ENCODE data around the gene KMT2B.

Gene KMT2B

DNA sequence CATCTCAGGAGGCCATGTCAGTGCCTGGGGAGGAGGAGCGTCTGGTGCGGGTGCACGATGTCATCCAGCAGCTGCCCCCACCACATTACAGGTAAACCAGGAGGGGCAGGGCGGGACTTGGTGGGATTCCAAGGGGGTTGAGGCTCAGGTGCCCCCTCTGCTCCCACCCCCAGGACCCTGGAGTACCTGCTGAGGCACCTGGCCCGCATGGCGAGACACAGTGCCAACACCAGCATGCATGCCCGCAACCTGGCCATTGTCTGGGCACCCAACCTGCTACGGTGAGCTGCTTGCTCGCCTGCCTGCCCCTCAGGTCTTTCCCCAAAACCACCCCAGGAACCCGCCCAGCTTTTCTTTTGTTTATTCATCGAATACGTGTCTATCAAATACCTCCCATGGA lies 64.8 kb downstream of the KMT2B start:
- DNase-seq (ENCODE audit: low read depth in 1 of 2, low spot score in 1 of 2): no peak
- no peaks in the 10 kb centered on the region for H3K27me3 ChIP-seq (ENCODE audit: insufficient read depth, poor library complexity, severe bottlenecking)
- no peak for TF ChIP-seq SPI1 (IDR thresholded peaks at IDR 0.05; ENCODE audit: borderline replicate concordance, low read depth)
- TF ChIP-seq GABPA (IDR thresholded peaks at IDR 0.05; ENCODE audit: low read depth): no peak
- TF ChIP-seq, protein P1, sequence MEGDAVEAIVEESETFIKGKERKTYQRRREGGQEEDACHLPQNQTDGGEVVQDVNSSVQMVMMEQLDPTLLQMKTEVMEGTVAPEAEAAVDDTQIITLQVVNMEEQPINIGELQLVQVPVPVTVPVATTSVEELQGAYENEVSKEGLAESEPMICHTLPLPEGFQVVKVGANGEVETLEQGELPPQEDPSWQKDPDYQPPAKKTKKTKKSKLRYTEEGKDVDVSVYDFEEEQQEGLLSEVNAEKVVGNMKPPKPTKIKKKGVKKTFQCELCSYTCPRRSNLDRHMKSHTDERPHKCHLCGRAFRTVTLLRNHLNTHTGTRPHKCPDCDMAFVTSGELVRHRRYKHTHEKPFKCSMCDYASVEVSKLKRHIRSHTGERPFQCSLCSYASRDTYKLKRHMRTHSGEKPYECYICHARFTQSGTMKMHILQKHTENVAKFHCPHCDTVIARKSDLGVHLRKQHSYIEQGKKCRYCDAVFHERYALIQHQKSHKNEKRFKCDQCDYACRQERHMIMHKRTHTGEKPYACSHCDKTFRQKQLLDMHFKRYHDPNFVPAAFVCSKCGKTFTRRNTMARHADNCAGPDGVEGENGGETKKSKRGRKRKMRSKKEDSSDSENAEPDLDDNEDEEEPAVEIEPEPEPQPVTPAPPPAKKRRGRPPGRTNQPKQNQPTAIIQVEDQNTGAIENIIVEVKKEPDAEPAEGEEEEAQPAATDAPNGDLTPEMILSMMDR (IDR thresholded peaks at IDR 0.05; ENCODE audit: insufficient read depth, low read length): no peak
- no peak overlapping the region for H3K27ac ChIP-seq (replicated peaks)
- H3K4me3 ChIP-seq (replicated peaks; ENCODE audit: insufficient read depth, low read length): no peak overlapping the region

DNA sequence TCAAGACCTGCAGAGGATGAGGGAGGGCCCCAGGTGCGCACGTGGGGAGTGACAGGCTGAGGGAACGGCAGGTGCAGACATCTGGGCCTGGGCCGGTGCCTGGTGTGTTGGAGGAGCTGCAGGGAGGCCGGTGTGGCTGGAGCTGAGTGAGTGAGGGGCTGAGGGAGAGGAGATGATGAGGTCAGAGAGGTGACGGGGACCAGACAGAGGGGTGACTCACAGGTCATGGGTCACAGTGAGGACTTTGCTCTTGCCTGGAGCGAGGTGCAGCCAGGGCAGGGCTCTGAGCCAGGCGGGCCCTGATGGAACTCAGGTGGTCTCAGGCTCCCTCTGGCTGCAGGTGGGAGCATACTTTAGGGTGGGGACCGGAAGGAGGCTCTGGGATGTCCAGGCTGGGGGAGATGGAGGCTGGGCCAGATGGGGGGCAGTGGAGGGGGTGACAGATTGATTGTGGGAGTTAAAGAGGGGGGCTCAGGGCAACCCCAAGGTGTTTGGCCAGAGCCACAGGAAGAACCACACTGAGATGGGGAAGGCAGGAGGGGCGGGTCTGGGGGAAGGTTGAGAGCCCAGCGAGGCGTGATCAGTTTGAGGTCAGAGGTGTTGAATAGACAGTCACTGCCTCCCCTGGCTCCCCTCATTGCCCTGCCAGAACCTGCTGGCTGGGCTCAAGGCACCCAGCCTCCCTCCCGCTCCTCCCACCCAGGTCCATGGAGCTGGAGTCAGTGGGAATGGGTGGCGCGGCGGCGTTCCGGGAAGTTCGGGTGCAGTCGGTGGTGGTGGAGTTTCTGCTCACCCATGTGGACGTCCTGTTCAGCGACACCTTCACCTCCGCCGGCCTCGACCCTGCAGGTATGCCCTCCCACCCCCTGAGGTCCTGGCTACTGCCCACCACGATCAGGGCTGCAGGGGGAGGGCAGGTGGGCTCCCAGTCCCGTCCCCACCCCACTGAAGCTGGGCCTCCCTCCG lies 65.9 kb downstream of the KMT2B start:
- DNase-seq (ENCODE audit: low read depth in 1 of 2, low spot score in 1 of 2): no peak
- H3K27me3 ChIP-seq (ENCODE audit: insufficient read depth, poor library complexity, severe bottlenecking): no peaks in the 10 kb centered on the region
- TF ChIP-seq GABPA (IDR thresholded peaks at IDR 0.05; ENCODE audit: low read depth) (no peak), POLR2AphosphoS5 (IDR thresholded peaks at IDR 0.05; ENCODE audit: low read depth) (no peak), SPI1 (IDR thresholded peaks at IDR 0.05; ENCODE audit: borderline replicate concordance, low read depth) (no peak)
- TF ChIP-seq, protein P1 (IDR thresholded peaks at IDR 0.05; ENCODE audit: insufficient read depth, low read length): no peak
- TF ChIP-seq, protein P2, sequence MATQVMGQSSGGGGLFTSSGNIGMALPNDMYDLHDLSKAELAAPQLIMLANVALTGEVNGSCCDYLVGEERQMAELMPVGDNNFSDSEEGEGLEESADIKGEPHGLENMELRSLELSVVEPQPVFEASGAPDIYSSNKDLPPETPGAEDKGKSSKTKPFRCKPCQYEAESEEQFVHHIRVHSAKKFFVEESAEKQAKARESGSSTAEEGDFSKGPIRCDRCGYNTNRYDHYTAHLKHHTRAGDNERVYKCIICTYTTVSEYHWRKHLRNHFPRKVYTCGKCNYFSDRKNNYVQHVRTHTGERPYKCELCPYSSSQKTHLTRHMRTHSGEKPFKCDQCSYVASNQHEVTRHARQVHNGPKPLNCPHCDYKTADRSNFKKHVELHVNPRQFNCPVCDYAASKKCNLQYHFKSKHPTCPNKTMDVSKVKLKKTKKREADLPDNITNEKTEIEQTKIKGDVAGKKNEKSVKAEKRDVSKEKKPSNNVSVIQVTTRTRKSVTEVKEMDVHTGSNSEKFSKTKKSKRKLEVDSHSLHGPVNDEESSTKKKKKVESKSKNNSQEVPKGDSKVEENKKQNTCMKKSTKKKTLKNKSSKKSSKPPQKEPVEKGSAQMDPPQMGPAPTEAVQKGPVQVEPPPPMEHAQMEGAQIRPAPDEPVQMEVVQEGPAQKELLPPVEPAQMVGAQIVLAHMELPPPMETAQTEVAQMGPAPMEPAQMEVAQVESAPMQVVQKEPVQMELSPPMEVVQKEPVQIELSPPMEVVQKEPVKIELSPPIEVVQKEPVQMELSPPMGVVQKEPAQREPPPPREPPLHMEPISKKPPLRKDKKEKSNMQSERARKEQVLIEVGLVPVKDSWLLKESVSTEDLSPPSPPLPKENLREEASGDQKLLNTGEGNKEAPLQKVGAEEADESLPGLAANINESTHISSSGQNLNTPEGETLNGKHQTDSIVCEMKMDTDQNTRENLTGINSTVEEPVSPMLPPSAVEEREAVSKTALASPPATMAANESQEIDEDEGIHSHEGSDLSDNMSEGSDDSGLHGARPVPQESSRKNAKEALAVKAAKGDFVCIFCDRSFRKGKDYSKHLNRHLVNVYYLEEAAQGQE (IDR thresholded peaks at IDR 0.05; ENCODE audit: insufficient replicate concordance, low read depth): no peak
- H3K4me3 ChIP-seq (replicated peaks; ENCODE audit: insufficient read depth, low read length): no peak overlapping the region
- no peak overlapping the region for H3K27ac ChIP-seq (replicated peaks)

DNA sequence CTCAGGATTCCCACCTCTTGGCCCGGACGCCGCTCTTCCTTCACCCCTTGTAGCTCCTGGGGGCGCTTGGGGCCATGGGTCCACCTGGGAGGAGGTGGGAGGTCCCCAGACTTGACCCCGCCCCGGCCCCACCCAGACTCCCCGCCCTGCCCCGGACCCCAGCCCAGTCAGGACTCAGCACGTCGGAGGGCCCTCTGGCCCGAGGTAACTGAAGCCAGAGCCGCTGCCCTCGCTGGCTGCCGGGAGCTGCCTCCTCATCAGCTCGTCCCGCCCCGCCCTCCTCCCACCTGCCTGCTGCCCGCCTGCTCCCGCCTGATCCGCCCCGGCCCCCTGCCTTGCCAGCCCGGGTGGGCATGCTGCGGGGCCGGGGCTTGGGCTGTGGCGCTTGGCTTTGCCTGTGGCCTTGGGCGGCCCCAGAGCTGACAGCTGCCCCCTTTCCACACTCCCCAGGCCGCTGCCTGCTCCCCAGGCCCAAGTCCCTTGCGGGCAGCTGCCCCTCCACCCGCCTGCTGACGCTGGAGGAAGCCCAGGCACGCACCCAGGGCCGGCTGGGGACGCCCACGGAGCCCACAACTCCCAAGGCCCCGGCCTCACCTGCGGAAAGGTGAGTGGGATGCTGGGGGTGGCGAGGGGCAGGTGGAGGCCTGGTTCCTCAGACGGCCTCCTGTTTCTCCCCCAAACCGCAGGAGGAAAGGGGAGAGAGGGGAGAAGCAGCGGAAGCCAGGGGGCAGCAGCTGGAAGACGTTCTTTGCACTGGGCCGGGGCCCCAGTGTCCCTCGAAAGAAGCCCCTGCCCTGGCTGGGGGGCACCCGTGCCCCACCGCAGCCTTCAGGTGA lies 66.9 kb downstream of the KMT2B start:
- TF ChIP-seq SPI1 (IDR thresholded peaks at IDR 0.05; ENCODE audit: borderline replicate concordance, low read depth): no peak
- TF ChIP-seq, protein P2 (IDR thresholded peaks at IDR 0.05; ENCODE audit: insufficient replicate concordance, low read depth): no peak
- TF ChIP-seq POLR2AphosphoS5 (IDR thresholded peaks at IDR 0.05; ENCODE audit: low read depth): no peak
- TF ChIP-seq, protein P1 (IDR thresholded peaks at IDR 0.05; ENCODE audit: insufficient read depth, low read length): no peak
- no peak for TF ChIP-seq GABPA (IDR thresholded peaks at IDR 0.05; ENCODE audit: low read depth)
- H3K27me3 ChIP-seq (ENCODE audit: insufficient read depth, poor library complexity, severe bottlenecking): no peaks in the 10 kb centered on the region
- H3K27ac ChIP-seq (replicated peaks): no peak overlapping the region
- H3K4me3 ChIP-seq (replicated peaks; ENCODE audit: insufficient read depth, low read length): no peak overlapping the region
- DNase-seq (ENCODE audit: low read depth in 1 of 2, low spot score in 1 of 2): no peak
